Endothelial cell of umbilical vein (primary cell): ENCODE results near the gene CAMTA2. TPM values are rescaled to one million over a fixed set of nuclear protein-coding genes. Genes with fewer than 3 reads are reported as not detected.

Source experiments
- BruUV-seq: library from RNA; stranded (reverse); fragments of 400-500 nt; replicated peaks from 2 replicates; lab custom pipeline; 2021; lab: Mats Ljungman, UMichigan
- CTCF ChIA-PET: fragments of 300-600, 350-600 bp; sonication (Branson Sonifier 250); formaldehyde crosslinking; loops from one replicate; lab custom pipeline; 2021; ENCODE audit warnings: antibody characterized with exemption, inconsistent platforms; lab: Charles Lee
- POLR2A ChIA-PET: fragments of 300-600, 350-600 bp; sonication (Branson Sonifier 250); formaldehyde crosslinking; loops from one replicate; lab custom pipeline; 2021; ENCODE audit warnings: antibody characterized with exemption, inconsistent platforms; lab: Charles Lee
- DNase-seq: peaks from one replicate; pipeline ENCODE4 v3.0.0-alpha.2; 2011; ENCODE audit warnings: low read depth, low spot score
- FAIRE-seq: peaks from 2 replicates; lab custom pipeline; 2011; peaks lifted over from hg19 to GRCh38; lab: Jason Lieb, UNC
- H2AFZ ChIP-seq: 2 replicates; pipeline ENCODE4 v1.6.0; 2012; ENCODE audit warnings: low read depth, low read length, control low read depth, inconsistent platforms
- H3K27ac ChIP-seq: 2 replicates; pipeline ENCODE4 v1.5.1; 2011; ENCODE audit warnings: low read depth, mild to moderate bottlenecking, control low read depth, low read length, moderate library complexity; ENCODE audit not compliant: insufficient read depth
- H3K27me3 ChIP-seq, 2 experiments: 2 replicates each; pipeline versions ENCODE4 v1.6.0 to v1.6.1; 2011; ENCODE audit warnings: low read length in 2 of 2, mixed read lengths in 1 of 2; ENCODE audit not compliant: control insufficient read depth in 2 of 2, insufficient read depth in 2 of 2
- H3K36me3 ChIP-seq, 2 experiments: 2 replicates in 1 of 2; 3 replicates in 1 of 2; pipeline ENCODE4 v1.5.1; 2011; ENCODE audit warnings: low read length in 2 of 2, mild to moderate bottlenecking in 1 of 2, moderate library complexity in 1 of 2; ENCODE audit not compliant: control insufficient read depth in 2 of 2, insufficient read depth in 2 of 2; ENCODE audit errors: extremely low read depth in 1 of 2
- H3K4me1 ChIP-seq: 3 replicates; pipeline ENCODE4 v1.5.1; 2011; ENCODE audit warnings: mild to moderate bottlenecking, low read length; ENCODE audit not compliant: control insufficient read depth, insufficient read depth; ENCODE audit errors: extremely low read depth
- H3K4me2 ChIP-seq: 2 replicates; pipeline ENCODE4 v1.6.1; 2011; ENCODE audit warnings: low read length, control low read depth, mixed read lengths; ENCODE audit not compliant: insufficient read depth
- H3K4me3 ChIP-seq, 3 experiments: fragments of 200-600 bp in 1 of 3; sonication (generic), shearing (Covaris generic) in 1 of 3; replicated peaks in 1 of 3; 2 replicates each; pipeline ENCODE4 v1.5.1; 2011 to 2016; ENCODE audit warnings: control low read depth in 3 of 3, low read length in 3 of 3, mild to moderate bottlenecking in 2 of 3, inconsistent platforms in 1 of 3, low read depth in 1 of 3, moderate library complexity in 1 of 3; ENCODE audit not compliant: insufficient read depth in 1 of 3
- H3K79me2 ChIP-seq: 2 replicates; pipeline ENCODE4 v1.6.0; 2012; ENCODE audit warnings: low read length, inconsistent platforms; ENCODE audit not compliant: control insufficient read depth, insufficient read depth
- H3K9ac ChIP-seq: replicated peaks from 2 replicates; pipeline ENCODE3; 2011; ENCODE audit warnings: low read length, control low read depth; ENCODE audit not compliant: insufficient read depth; ENCODE audit errors: extremely low read depth
- H3K9me1 ChIP-seq: replicated peaks from 3 replicates; pipeline ENCODE4 v1.6.0; 2011; ENCODE audit warnings: mild to moderate bottlenecking, low read length; ENCODE audit not compliant: control insufficient read depth, insufficient read depth; ENCODE audit errors: extremely low read depth
- H3K9me3 ChIP-seq: replicated peaks from 2 replicates; pipeline ENCODE4 v1.5.1; 2012; ENCODE audit warnings: low read length, inconsistent platforms; ENCODE audit not compliant: control insufficient read depth, insufficient read depth
- H4K20me1 ChIP-seq: replicated peaks from 2 replicates; pipeline ENCODE3; 2011; ENCODE audit warnings: mild to moderate bottlenecking, low read length; ENCODE audit not compliant: control insufficient read depth, insufficient read depth; ENCODE audit errors: extremely low read depth
- EZH2 ChIP-seq: IDR thresholded peaks from 2 replicates; pipeline ENCODE4 v1.6.1; 2012; ENCODE audit warnings: borderline replicate concordance, low read depth, mild to moderate bottlenecking, moderate library complexity, low read length, inconsistent platforms; ENCODE audit not compliant: severe bottlenecking
- FOS ChIP-seq: IDR thresholded peaks from 2 replicates; pipeline ENCODE4 v1.6.1; 2011; ENCODE audit warnings: mild to moderate bottlenecking, low read length, moderate library complexity, borderline replicate concordance; ENCODE audit not compliant: insufficient read depth
- GATA2 ChIP-seq: IDR thresholded peaks from 2 replicates; pipeline ENCODE4 v1.7.0; 2011; ENCODE audit warnings: low read depth, mild to moderate bottlenecking, moderate library complexity, mixed read lengths, low read length; ENCODE audit not compliant: insufficient read length, insufficient read depth
- JUN ChIP-seq: IDR thresholded peaks from 2 replicates; pipeline ENCODE4 v1.6.1; 2011; ENCODE audit warnings: borderline replicate concordance, low read depth; ENCODE audit not compliant: insufficient read length, insufficient read depth
- MYC ChIP-seq: IDR thresholded peaks from one replicate; pipeline ENCODE4 v1.6.1; 2011; ENCODE audit warnings: mild to moderate bottlenecking, low read depth, low read length
- POLR2A ChIP-seq: IDR thresholded peaks from 2 replicates; pipeline ENCODE4 v1.6.1; 2012; ENCODE audit warnings: low read depth, mild to moderate bottlenecking, control low read depth, low read length
- POLR2AphosphoS5 ChIP-seq: IDR thresholded peaks from 2 replicates; pipeline ENCODE4 v1.6.1; 2012; ENCODE audit warnings: low read depth, mild to moderate bottlenecking, control low read depth, low read length, moderate library complexity; ENCODE audit not compliant: insufficient read depth
- dilution Hi-C: fragments of 300-500 bp; cut with MboI; formaldehyde crosslinking; loops from one replicate; pipeline ENCODE4 v1.15.0; 2019; ENCODE audit warnings: low sequenced_read_pairs; ENCODE audit not compliant: extremely low pct_ligation_motif_present
- intact Hi-C: fragments of 100-400 bp; cut with micrococcal nuclease; formaldehyde crosslinking; loops from one replicate; pipeline ENCODE4 v1.10.0; 2022
- polyA plus RNA-seq, 4 experiments: library from polyadenylated mRNA; depleted of rRNA in 3 of 4; stranded (reverse) in 3 of 4; unstranded in 1 of 4; fragments of >200 nt; gene quantifications; 2 replicates each; pipeline versions ENCODE4 v1.2.1 to v1.2.3, GENCODE V29; 2011 to 2012; ENCODE audit warnings: missing spikeins in 1 of 4
- total RNA-seq: library from RNA; stranded (reverse); gene quantifications from 2 replicates; pipeline ENCODE4 v1.2.3, GENCODE V29; 2021
- TF ChIP-seq, protein P1 (sequence below), 2 donors: IDR thresholded peaks; 1 replicate in 1 of 2; 2 replicates in 1 of 2; pipeline ENCODE4 v1.5.1; 2011; ENCODE audit warnings: low read length in 2 of 2, mild to moderate bottlenecking in 2 of 2, moderate library complexity in 2 of 2, control low read depth in 1 of 2, inconsistent platforms in 1 of 2, low read depth in 1 of 2; ENCODE audit not compliant: insufficient read depth in 1 of 2; ENCODE audit errors: extremely low read depth in 1 of 2
- TF ChIP-seq, protein P2 (sequence below): IDR thresholded peaks from 2 replicates; pipeline ENCODE4 v1.6.1; 2011; ENCODE audit not compliant: insufficient read depth, insufficient read length

Gene CAMTA2
- total and polyA plus RNA-seq, 2 donors (not counting 3 experiments of a cell fraction or from before 2014, with no cell fraction given) = 33.8 to 51.0 TPM

DNA sequence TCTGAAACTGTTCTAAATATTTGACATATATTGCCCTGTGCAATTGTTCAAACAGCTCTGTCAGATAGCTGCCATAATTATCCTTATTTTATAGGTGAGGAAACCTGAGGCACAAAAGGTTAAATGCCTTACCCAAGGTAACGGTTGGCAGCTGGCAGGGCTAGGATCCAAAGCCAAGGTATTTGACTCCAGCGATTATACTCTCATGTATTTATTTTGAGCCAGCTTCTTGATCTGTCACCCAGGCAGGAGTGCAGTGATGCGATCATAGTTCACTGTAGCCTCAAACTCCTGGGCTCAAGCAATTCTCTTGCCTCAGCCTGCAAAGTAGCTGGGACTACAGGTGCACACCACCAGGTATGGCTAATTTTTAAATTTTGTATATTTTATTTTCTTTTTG, 29.4 kb downstream of the CAMTA2 start:
- H3K9me1 ChIP-seq = no peaks in the 10 kb centered on the region
- H3K4me2 ChIP-seq = no peak overlapping the region
- no peak for TF ChIP-seq GATA2
- TF ChIP-seq MYC = no peak
- no peak for TF ChIP-seq POLR2AphosphoS5
- TF ChIP-seq, protein P1, sequence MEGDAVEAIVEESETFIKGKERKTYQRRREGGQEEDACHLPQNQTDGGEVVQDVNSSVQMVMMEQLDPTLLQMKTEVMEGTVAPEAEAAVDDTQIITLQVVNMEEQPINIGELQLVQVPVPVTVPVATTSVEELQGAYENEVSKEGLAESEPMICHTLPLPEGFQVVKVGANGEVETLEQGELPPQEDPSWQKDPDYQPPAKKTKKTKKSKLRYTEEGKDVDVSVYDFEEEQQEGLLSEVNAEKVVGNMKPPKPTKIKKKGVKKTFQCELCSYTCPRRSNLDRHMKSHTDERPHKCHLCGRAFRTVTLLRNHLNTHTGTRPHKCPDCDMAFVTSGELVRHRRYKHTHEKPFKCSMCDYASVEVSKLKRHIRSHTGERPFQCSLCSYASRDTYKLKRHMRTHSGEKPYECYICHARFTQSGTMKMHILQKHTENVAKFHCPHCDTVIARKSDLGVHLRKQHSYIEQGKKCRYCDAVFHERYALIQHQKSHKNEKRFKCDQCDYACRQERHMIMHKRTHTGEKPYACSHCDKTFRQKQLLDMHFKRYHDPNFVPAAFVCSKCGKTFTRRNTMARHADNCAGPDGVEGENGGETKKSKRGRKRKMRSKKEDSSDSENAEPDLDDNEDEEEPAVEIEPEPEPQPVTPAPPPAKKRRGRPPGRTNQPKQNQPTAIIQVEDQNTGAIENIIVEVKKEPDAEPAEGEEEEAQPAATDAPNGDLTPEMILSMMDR (IDR thresholded peaks at IDR 0.05; ENCODE audit: extremely low read depth in 1 of 2, insufficient read depth in 1 of 2, low read depth in 1 of 2, low read length in 2 of 2) = no peak
- TF ChIP-seq, protein P2, sequence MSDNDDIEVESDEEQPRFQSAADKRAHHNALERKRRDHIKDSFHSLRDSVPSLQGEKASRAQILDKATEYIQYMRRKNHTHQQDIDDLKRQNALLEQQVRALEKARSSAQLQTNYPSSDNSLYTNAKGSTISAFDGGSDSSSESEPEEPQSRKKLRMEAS = no peak
- no peak for TF ChIP-seq JUN
- no peak for TF ChIP-seq EZH2
- TF ChIP-seq FOS = no peak
- no peak for TF ChIP-seq POLR2A
- no peaks in the 10 kb centered on the region for H3K9me3 ChIP-seq
- dilution Hi-C loops = no loop called here
- peaks cover 10% of the 10 kb centered on the region for H3K4me1 ChIP-seq
- no peaks in the 10 kb centered on the region for H3K27me3 ChIP-seq
- H3K36me3 ChIP-seq = peaks cover 0 to 7% of the 10 kb centered on the region in 2 experiments
- no peak for FAIRE-seq
- no peaks in the 10 kb centered on the region for H4K20me1 ChIP-seq
- intact Hi-C loops = no loop called here
- BruUV-seq = no TSS peak
- ChIA-PET POLR2A (interaction anchor here (0.7 kb wide), 1 partner anchor 10 kb away, joined by 4 read pairs; the partner anchor contains the start of gene PFN1), CTCF (interaction anchor here (1.1 to 3.3 kb wide), 2 partner anchors 49 to 55 kb away, joined by 4 to 22 read pairs; partner anchors contain the start of gene CHRNE)
- DNase-seq = no peak
- no peak overlapping the region for H3K9ac ChIP-seq
- H2AFZ ChIP-seq = no peak overlapping the region
- H3K79me2 ChIP-seq = no peaks in the 10 kb centered on the region
- no peak overlapping the region for H3K27ac ChIP-seq
- no peak overlapping the region for H3K4me3 ChIP-seq
